Embryonic facial prominence (tissue), 1 donor: ENCODE results near the gene RAVER2.

Experiments used
- DNase-seq: peaks from one replicate; pipeline ENCODE4 v3.0.0-alpha.2; 2016; ENCODE audit errors: extremely low spot score

RAVER2 gene

GRCh38 chr1:64877598-64877997 lies 132.7 kb downstream of the RAVER2 start:
- DNase-seq: no peak

- DNase-seq: no peak
Observed at GRCh38 chr1:64878090-64878489, 133.2 kb downstream of the RAVER2 start.

GRCh38 chr1:64878931-64879611 lies 134.2 kb downstream of the RAVER2 start:
- DNase-seq: no peak

GRCh38 chr1:64880449-64880848 lies 135.6 kb downstream of the RAVER2 start:
- no peak for DNase-seq

- no peak for DNase-seq
Observed at GRCh38 chr1:64881281-64881680, 136.4 kb downstream of the RAVER2 start.
